ENCODE data around the gene AOAH.
"Not testable (repeated sequence)": the region's sequence is repeated elsewhere in the genome, so short reads cannot be mapped to it uniquely, and the experiment has no call there.

The AOAH gene

DNA sequence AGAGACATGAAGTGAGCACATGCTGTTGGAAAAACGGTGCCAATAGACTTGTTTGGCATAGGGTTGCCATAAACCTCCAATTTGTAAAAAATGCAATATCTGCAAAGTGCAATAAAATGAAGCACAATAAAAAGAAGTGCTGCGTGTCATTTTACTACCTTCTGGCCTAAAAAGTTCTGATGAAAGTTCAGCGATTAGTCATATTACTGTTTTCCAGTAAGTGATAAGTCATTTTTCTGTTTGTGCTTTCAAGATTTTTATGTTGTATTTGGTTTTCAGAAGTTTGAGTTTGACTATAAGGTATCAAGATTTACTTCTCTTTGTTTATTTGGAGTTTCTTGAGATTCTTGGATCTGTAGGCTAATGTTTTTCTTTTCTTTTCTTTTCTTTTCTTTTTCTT, 16.8 kb downstream of the AOAH start:
- no peak for DNase-seq (ENCODE audit: low spot score)
- no peak overlapping the region for H3K4me3 ChIP-seq
- TF ChIP-seq CTCF (IDR thresholded peaks at IDR 0.05), result no peak
- no peak overlapping the region for H3K27ac ChIP-seq

- not testable (repeated sequence) for H3K4me3 ChIP-seq; H3K27ac ChIP-seq; DNase-seq (ENCODE audit: low spot score)
Observed at GRCh38 chr7:36703860-36704259, 20.4 kb downstream of the AOAH start.

DNA sequence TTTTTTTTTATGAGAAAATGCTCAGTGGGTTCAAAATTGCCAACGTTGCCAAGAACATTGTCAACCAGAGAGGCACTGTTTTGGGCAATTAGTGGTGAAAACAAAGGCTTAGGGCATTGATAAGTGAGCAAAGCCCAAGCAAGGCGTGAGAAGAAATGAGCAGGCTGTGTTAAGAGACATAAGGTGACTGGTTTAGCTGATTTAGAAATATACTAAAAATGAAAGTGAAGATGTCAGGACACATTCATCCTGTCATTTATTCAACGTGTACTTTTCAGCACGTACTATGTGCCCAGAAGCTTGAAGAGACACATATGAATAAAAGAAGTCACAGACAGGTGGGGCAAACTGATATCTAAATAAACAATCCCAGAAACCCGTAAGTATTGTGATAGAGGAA, 31.8 kb downstream of the AOAH start:
- no peak overlapping the region for H3K27ac ChIP-seq
- TF ChIP-seq CTCF (IDR thresholded peaks at IDR 0.05), result no peak
- no peak for DNase-seq (ENCODE audit: low spot score)
- no peak overlapping the region for H3K4me3 ChIP-seq

DNA sequence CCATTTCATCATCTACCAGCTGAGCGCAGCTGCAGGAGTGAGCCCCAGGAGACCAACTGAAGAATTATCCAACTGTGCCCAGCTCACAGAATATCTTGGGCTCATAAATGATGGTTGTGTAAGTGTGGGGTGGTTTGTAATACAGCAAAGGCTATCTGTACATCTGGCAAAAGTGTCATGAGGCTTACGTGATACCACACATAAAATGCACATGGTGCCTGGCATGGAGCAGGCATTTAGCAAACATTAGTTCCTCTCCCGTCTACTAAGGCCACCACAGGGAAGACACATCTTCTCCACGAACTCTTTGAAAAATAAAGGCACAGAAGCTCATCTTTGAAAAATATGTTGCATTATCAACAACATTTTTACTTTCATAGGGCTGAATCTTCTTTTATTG, 32.3 kb downstream of the AOAH start:
- Histone ChIP-seq H3K4me3 (no peak overlapping the region), H3K27ac (no peak overlapping the region)
- DNase-seq (ENCODE audit: low spot score), result no peak
- no peak for TF ChIP-seq CTCF (IDR thresholded peaks at IDR 0.05)

DNA sequence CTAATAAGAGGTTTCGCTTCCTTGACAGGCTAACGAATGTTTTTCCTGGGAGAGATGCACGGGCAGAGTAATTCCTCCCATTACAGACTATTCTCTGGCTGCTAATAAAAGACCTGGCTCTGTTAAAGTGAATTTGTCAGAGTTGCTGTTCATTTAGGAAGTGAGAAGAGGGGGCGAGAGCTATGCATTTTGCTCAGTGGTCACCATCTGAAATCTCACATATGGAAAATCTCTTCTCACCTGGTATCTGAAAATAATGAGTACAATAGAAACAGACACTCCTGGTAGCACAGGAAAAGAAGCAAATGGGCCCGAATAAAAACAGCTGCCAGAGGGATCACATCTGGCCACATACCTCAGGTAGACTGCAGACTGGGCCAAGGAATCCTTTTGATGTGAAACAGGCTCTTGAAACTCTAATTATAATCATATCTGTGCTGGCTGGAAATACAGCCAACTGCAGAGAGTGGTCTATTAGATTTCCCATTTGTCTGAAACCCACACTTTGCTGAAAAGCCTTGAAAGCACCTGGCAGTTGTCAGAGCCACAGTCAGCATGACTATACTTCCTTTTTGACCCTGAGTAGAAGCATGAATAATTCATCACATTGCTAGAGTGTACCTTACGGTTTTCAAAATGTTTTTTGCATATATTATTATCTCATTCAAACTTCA, 33.6 kb downstream of the AOAH start:
- Histone ChIP-seq H3K4me3 (no peak overlapping the region), H3K27ac (no peak overlapping the region)
- no peak for TF ChIP-seq CTCF (IDR thresholded peaks at IDR 0.05)
- no peak for DNase-seq (ENCODE audit: low spot score)

- no peak for TF ChIP-seq CTCF (IDR thresholded peaks at IDR 0.05)
- Histone ChIP-seq H3K27ac (no peak overlapping the region), H3K4me3 (no peak overlapping the region)
- DNase-seq (ENCODE audit: low spot score), result no peak
Observed at GRCh38 chr7:36690041-36690440, 34.3 kb downstream of the AOAH start.

DNA sequence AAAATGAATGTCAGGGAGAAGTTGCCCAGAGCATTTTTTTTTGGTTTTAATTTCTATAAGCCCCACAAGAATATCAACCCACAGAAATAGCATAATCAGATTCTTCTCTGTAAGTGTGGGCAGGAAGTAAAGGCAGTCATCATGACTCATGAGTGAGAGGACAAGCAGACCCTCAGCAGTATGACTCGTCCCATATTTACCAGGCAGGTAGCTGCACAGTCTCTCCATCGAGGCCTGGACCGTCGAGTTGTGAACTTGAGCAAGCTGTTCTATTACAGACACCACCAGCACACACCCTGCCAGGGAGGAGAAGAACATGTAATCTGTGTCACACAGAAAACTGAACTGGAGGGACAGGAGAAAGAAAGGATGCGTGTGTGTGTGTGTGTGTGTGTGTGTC, 37.8 kb downstream of the AOAH start:
- no peak overlapping the region for H3K27ac ChIP-seq
- no peak for TF ChIP-seq CTCF (IDR thresholded peaks at IDR 0.05)
- no peak for DNase-seq (ENCODE audit: low spot score)

GRCh38 chr7:36684954-36685353, 39.3 kb downstream of the AOAH start:
- Histone ChIP-seq H3K4me3 (no peak overlapping the region), H3K27ac (no peak overlapping the region)
- TF ChIP-seq CTCF (IDR thresholded peaks at IDR 0.05), result no peak
- DNase-seq (ENCODE audit: low spot score), result no peak

More for the DNA sequence above, 37.8 kb downstream of the AOAH start:
- no peak overlapping the region for H3K4me3 ChIP-seq

All from coronary artery (tissue), 2 donors.